WTC11 (cell line): ENCODE results near the gene ISL1. TPM values are rescaled to one million over a fixed set of nuclear protein-coding genes. Genes with fewer than 3 reads are reported as not detected.

ENCODE experiments used
- ATAC-seq: fragments of 200-7000 bp; cut with Tn5 transposase; 2 replicates; pipeline ENCODE4 v1.10.0; 2021; ENCODE audit warnings: mild to moderate bottlenecking, moderate library complexity
- CTCF ChIA-PET: fragments of 300-600 bp; sonication (Branson Sonifier 250); formaldehyde crosslinking; loops from one replicate; lab custom pipeline; 2021; ENCODE audit warnings: antibody characterized with exemption; lab: Charles Lee
- POLR2A ChIA-PET: fragments of 350-600 bp; sonication (Branson Sonifier 250); formaldehyde crosslinking; loops from one replicate; lab custom pipeline; 2021; ENCODE audit warnings: antibody characterized with exemption; lab: Charles Lee
- DNase-seq: peaks from one replicate; pipeline ENCODE4 v3.0.0; 2021; ENCODE audit warnings: low spot score
- H3K27ac Mint-ChIP-seq: 2 replicates; pipeline ENCODE4 v1.8.0; 2021; ENCODE audit warnings: mixed read lengths
- H3K27me3 Mint-ChIP-seq: 2 replicates; pipeline ENCODE4 v1.8.0; 2021; ENCODE audit warnings: low read depth, mild to moderate bottlenecking, moderate library complexity, mixed read lengths
- H3K36me3 Mint-ChIP-seq: 2 replicates; pipeline ENCODE4 v1.8.0; 2021; ENCODE audit warnings: mixed read lengths
- H3K4me1 Mint-ChIP-seq: 2 replicates; pipeline ENCODE4 v1.8.0; 2022; ENCODE audit warnings: mixed read lengths
- H3K4me3 Mint-ChIP-seq: 2 replicates; pipeline ENCODE4 v1.8.0; 2021; ENCODE audit warnings: mild to moderate bottlenecking, moderate library complexity, mixed read lengths
- H3K9me3 Mint-ChIP-seq: 2 replicates; pipeline ENCODE4 v1.8.0; 2021; ENCODE audit warnings: mixed read lengths
- CBFB ChIP-seq: sonication (generic); formaldehyde crosslinking; IDR thresholded peaks from 2 replicates; pipeline ENCODE4 v1.8.1; 2022; ENCODE audit warnings: mild to moderate bottlenecking, low read depth, missing genetic modification reagents
- E2F4 ChIP-seq: sonication (generic); formaldehyde crosslinking; IDR thresholded peaks from 2 replicates; pipeline ENCODE4 v1.8.1; 2022; ENCODE audit warnings: low read depth, mild to moderate bottlenecking, moderate library complexity, missing genetic modification reagents, borderline replicate concordance
- FOXJ3 ChIP-seq: sonication (generic); formaldehyde crosslinking; IDR thresholded peaks from 2 replicates; pipeline ENCODE4 v1.9.0; 2021; ENCODE audit warnings: missing genetic modification reagents, mild to moderate bottlenecking, borderline replicate concordance
- FOXP4 ChIP-seq: sonication (generic); formaldehyde crosslinking; IDR thresholded peaks from 2 replicates; pipeline ENCODE4 v1.8.0; 2022; ENCODE audit warnings: mild to moderate bottlenecking, missing genetic modification reagents
- GTF2I ChIP-seq: fragments of 250-450 bp; sonication (Bioruptor Pico); conservative IDR thresholded peaks from 2 replicates; pipeline ENCODE4 v1.4.0; 2021; ENCODE audit warnings: mild to moderate bottlenecking
- HMGXB4 ChIP-seq: sonication (generic); formaldehyde crosslinking; IDR thresholded peaks from 2 replicates; pipeline ENCODE4 v1.8.1; 2023; ENCODE audit warnings: mild to moderate bottlenecking, moderate library complexity, missing genetic modification reagents
- KAT7 ChIP-seq: sonication (generic); formaldehyde crosslinking; IDR thresholded peaks from 2 replicates; pipeline ENCODE4 v1.8.1; 2023; ENCODE audit warnings: missing genetic modification reagents, mild to moderate bottlenecking, borderline replicate concordance
- OVOL2 ChIP-seq: fragments of 250-450 bp; sonication (Bioruptor Pico); IDR thresholded peaks from 2 replicates; pipeline ENCODE4 v1.9.0; 2021; ENCODE audit warnings: mild to moderate bottlenecking, borderline replicate concordance
- SOX15 ChIP-seq: fragments of 250-450 bp; sonication (Bioruptor Pico); IDR thresholded peaks from 2 replicates; pipeline ENCODE4 v1.9.0; 2021; ENCODE audit warnings: mild to moderate bottlenecking
- STAT6 ChIP-seq: sonication (generic); formaldehyde crosslinking; conservative IDR thresholded peaks from 2 replicates; pipeline ENCODE4 v1.8.1; 2023; ENCODE audit warnings: mild to moderate bottlenecking, low read depth, missing genetic modification reagents, moderate library complexity
- TCF7 ChIP-seq: sonication (generic); formaldehyde crosslinking; IDR thresholded peaks from 2 replicates; pipeline ENCODE4 v1.8.0; 2022; ENCODE audit warnings: mild to moderate bottlenecking, low read depth, missing genetic modification reagents, moderate library complexity
- ZNF219 ChIP-seq: sonication (generic); formaldehyde crosslinking; IDR thresholded peaks from 2 replicates; pipeline ENCODE4 v1.8.0; 2023; ENCODE audit warnings: missing genetic modification reagents, mild to moderate bottlenecking, borderline replicate concordance
- ZNF317 ChIP-seq: sonication (generic); formaldehyde crosslinking; IDR thresholded peaks from 2 replicates; pipeline ENCODE4 v1.8.1; 2023; ENCODE audit warnings: low read depth, mild to moderate bottlenecking, moderate library complexity, missing genetic modification reagents, borderline replicate concordance
- total RNA-seq: library from RNA; stranded (reverse); gene quantifications from 3 replicates; pipeline ENCODE4 v1.2.3, GENCODE V29; 2021
- TF ChIP-seq, protein P1 (sequence below): fragments of 250-450 bp; sonication (Bioruptor Pico); IDR thresholded peaks from 2 replicates; pipeline ENCODE4 v1.9.0; 2021; ENCODE audit warnings: mild to moderate bottlenecking
- TF ChIP-seq, protein P2 (sequence below): sonication (generic); formaldehyde crosslinking; IDR thresholded peaks from 2 replicates; pipeline ENCODE4 v1.8.0; 2022; ENCODE audit warnings: mild to moderate bottlenecking, missing genetic modification reagents
- TF ChIP-seq, protein P3 (sequence below): sonication (generic); formaldehyde crosslinking; IDR thresholded peaks from 2 replicates; pipeline ENCODE4 v1.8.0; 2023; ENCODE audit warnings: missing genetic modification reagents

Gene ISL1
- total RNA-seq, 1 experiment from 2014 or later = not detected

DNA sequence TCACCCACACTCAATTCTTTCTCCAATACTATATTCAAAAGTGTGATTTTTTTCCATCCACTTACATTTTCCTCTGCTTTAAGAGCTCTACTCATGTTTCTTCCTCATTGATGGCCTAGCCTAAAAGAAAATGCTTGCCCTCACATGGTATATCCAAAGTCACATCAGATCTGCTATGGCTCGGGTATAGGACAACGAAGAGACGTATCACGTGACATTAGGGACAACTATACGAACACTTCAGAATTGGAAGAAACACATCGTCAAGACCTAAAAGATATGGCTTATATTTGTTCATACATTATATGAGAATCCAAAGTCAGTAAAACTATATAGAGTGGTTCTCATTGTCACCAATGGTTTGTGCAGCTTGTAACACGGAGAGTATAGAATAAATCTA is 8.2 kb upstream of the ISL1 start:
- Mint-ChIP-seq H3K27me3 (peaks cover 90% of the 10 kb centered on the region), H3K4me3 (no peak overlapping the region), H3K36me3 (no peaks in the 10 kb centered on the region), H3K9me3 (no peaks in the 10 kb centered on the region), H3K27ac (no peak overlapping the region), H3K4me1 (peaks cover 45% of the 10 kb centered on the region)
- TF ChIP-seq E2F4 (CRISPR knock-in tag) (no peak), OVOL2 (no peak), ZNF219 (CRISPR knock-in tag) (no peak), FOXP4 (CRISPR knock-in tag) (no peak), ZNF317 (CRISPR knock-in tag) (no peak)
- TF ChIP-seq, protein P1, sequence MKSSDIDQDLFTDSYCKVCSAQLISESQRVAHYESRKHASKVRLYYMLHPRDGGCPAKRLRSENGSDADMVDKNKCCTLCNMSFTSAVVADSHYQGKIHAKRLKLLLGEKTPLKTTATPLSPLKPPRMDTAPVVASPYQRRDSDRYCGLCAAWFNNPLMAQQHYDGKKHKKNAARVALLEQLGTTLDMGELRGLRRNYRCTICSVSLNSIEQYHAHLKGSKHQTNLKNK (CRISPR knock-in tag) = no peak
- no peak for DNase-seq
- ChIA-PET POLR2A (no interaction called here), CTCF (no interaction called here)
- no peak for ATAC-seq

- ChIA-PET CTCF (no interaction called here), POLR2A (no interaction called here)
- DNase-seq = no peak
- Mint-ChIP-seq H3K27ac (no peak overlapping the region), H3K27me3 (peaks cover 94% of the 10 kb centered on the region), H3K4me3 (peak overlapping the region; percentile 79), H3K4me1 (peaks cover 58% of the 10 kb centered on the region), H3K36me3 (no peaks in the 10 kb centered on the region), H3K9me3 (no peaks in the 10 kb centered on the region)
- TF ChIP-seq GTF2I = no peak
- TF ChIP-seq KAT7 = no peak
- no peak for ATAC-seq
Observed at GRCh38 chr5:51376509-51376908, 6.7 kb upstream of the ISL1 start.

GRCh38 chr5:51377151-51378060 is 5.8 kb upstream of the ISL1 start:
- Mint-ChIP-seq H3K4me1 (peaks cover 67% of the 10 kb centered on the region), H3K27ac (no peak overlapping the region), H3K36me3 (no peaks in the 10 kb centered on the region), H3K9me3 (no peaks in the 10 kb centered on the region), H3K27me3 (peaks cover 97% of the 10 kb centered on the region), H3K4me3 (peak overlapping the region; percentile 79)
- TF ChIP-seq, protein P2, sequence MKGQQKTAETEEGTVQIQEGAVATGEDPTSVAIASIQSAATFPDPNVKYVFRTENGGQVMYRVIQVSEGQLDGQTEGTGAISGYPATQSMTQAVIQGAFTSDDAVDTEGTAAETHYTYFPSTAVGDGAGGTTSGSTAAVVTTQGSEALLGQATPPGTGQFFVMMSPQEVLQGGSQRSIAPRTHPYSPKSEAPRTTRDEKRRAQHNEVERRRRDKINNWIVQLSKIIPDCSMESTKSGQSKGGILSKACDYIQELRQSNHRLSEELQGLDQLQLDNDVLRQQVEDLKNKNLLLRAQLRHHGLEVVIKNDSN (CRISPR knock-in tag) = no peak
- DNase-seq = peak; percentile 26
- ChIA-PET CTCF (interaction anchor here (0.7 to 1.7 kb wide), 3 partner anchors 414 to 630 kb away, joined by 3 to 7 read pairs (median 7); no protein-coding TSS in a partner anchor), POLR2A (interaction anchor here (1.0 kb wide), 1 partner anchor 411 kb away, joined by 3 read pairs; no protein-coding TSS in a partner anchor)
- peak; percentile 40 for ATAC-seq

DNA sequence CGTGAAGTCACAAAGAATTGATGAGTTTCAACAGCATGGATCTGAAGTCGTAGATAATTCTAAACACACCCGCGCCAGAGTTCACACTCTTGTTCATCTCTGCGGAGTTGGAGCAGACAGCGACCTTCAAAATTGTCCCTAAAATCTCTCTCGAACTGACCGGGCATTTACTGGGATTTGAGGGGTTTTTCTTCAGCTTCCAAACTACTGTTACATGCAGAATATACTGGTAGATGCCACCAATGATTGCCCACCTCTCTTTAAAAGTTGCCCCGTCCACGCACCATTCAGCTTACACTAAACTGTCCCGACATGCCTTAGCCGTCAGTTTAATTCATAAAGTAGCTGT is 5.2 kb upstream of the ISL1 start:
- peaks cover 69% of the 10 kb centered on the region for H3K4me1 Mint-ChIP-seq
- TF ChIP-seq HMGXB4 (no peak), SOX15 (CRISPR knock-in tag) (no peak), TCF7 (no peak), FOXJ3 (CRISPR knock-in tag) (no peak), CBFB (no peak), STAT6 (CRISPR knock-in tag) (no peak)
- TF ChIP-seq, protein P3, sequence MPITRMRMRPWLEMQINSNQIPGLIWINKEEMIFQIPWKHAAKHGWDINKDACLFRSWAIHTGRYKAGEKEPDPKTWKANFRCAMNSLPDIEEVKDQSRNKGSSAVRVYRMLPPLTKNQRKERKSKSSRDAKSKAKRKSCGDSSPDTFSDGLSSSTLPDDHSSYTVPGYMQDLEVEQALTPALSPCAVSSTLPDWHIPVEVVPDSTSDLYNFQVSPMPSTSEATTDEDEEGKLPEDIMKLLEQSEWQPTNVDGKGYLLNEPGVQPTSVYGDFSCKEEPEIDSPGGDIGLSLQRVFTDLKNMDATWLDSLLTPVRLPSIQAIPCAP (CRISPR knock-in tag) = no peak
- TF ChIP-seq, protein P2 (CRISPR knock-in tag) = no peak

More for the DNA sequence above, 5.2 kb upstream of the ISL1 start:
- POLR2A ChIA-PET = interaction anchor here (1.0 kb wide), 1 partner anchor 412 kb away, joined by 3 read pairs; no protein-coding TSS in a partner anchor
- ATAC-seq (no peak), DNase-seq (no peak)
- CTCF ChIA-PET = interaction anchor here (1.2 to 1.7 kb wide), 3 partner anchors 30 to 629 kb away, joined by 6 to 7 read pairs (median 7); no protein-coding TSS in a partner anchor
- Mint-ChIP-seq H3K36me3 (no peaks in the 10 kb centered on the region), H3K9me3 (no peaks in the 10 kb centered on the region), H3K4me3 (peak overlapping the region; percentile 79), H3K27ac (no peak overlapping the region), H3K27me3 (peaks cover 100% of the 10 kb centered on the region)
